ENCODE data around the gene DRICH1. TPM values are rescaled to one million over a fixed set of nuclear protein-coding genes. Genes with fewer than 3 reads are reported as not detected.

DRICH1 gene
- total and polyA plus RNA-seq, 2 of the 8 experiments (the other 6 are each of a cell fraction or from before 2014, with no cell fraction given) = 0.21 to 0.28 TPM

- TF ChIP-seq, protein P1, sequence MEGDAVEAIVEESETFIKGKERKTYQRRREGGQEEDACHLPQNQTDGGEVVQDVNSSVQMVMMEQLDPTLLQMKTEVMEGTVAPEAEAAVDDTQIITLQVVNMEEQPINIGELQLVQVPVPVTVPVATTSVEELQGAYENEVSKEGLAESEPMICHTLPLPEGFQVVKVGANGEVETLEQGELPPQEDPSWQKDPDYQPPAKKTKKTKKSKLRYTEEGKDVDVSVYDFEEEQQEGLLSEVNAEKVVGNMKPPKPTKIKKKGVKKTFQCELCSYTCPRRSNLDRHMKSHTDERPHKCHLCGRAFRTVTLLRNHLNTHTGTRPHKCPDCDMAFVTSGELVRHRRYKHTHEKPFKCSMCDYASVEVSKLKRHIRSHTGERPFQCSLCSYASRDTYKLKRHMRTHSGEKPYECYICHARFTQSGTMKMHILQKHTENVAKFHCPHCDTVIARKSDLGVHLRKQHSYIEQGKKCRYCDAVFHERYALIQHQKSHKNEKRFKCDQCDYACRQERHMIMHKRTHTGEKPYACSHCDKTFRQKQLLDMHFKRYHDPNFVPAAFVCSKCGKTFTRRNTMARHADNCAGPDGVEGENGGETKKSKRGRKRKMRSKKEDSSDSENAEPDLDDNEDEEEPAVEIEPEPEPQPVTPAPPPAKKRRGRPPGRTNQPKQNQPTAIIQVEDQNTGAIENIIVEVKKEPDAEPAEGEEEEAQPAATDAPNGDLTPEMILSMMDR (IDR thresholded peaks at IDR 0.05; ENCODE audit: control extremely low read depth in 1 of 3, insufficient read depth in 1 of 3, low read depth in 1 of 3, low read length in 3 of 3) = no peak
- TF ChIP-seq TBP (IDR thresholded peaks at IDR 0.05; ENCODE audit: low read depth, low read length) (no peak), CTBP2 (IDR thresholded peaks at IDR 0.05; ENCODE audit: borderline replicate concordance, insufficient read depth, insufficient read length, low read length) (no peak), ASH2L (IDR thresholded peaks at IDR 0.05; ENCODE audit: low read length) (no peak), SUZ12 (IDR thresholded peaks at IDR 0.05; ENCODE audit: low read length) (no peak), RBBP5 (IDR thresholded peaks at IDR 0.05; ENCODE audit: borderline replicate concordance, low read depth, low read length) (no peak), NANOG (IDR thresholded peaks at IDR 0.05; ENCODE audit: insufficient read depth, low read depth, low read length, poor library complexity, severe bottlenecking) (no peak), E2F6 (IDR thresholded peaks at IDR 0.05) (no peak)
These were observed 65.2 kb downstream of the DRICH1 start (continued) for GRCh38 chr22:23566705-23567475.

Measured in H1 (cell line).